GM10266 (cell line): ENCODE data around the gene ZBTB46.

ENCODE experiments used
- DNase-seq: peaks from one replicate; pipeline ENCODE4 v3.0.0; 2012; ENCODE audit errors: extremely low spot score
- CTCF ChIP-seq: IDR thresholded peaks from 2 replicates; pipeline ENCODE4 v1.5.1; 2012; ENCODE audit warnings: mild to moderate bottlenecking, low read depth; ENCODE audit not compliant: control insufficient read depth, insufficient read depth; ENCODE audit errors: missing control alignments

Gene ZBTB46

GRCh38 chr20:63826753-63827152 lies 4.3 kb downstream of the ZBTB46 start:
- TF ChIP-seq CTCF: no peak
- no peak for DNase-seq

- no peak for TF ChIP-seq CTCF
- no peak for DNase-seq
Measured at GRCh38 chr20:63825331-63826118, 5.5 kb downstream of the ZBTB46 start.

GRCh38 chr20:63823691-63824311 lies 7.3 kb downstream of the ZBTB46 start:
- DNase-seq: no peak

GRCh38 chr20:63822276-63822696 lies 8.8 kb downstream of the ZBTB46 start:
- DNase-seq: no peak
- no peak for TF ChIP-seq CTCF

More at GRCh38 chr20:63823691-63824311, 7.3 kb downstream of the ZBTB46 start:
- no peak for TF ChIP-seq CTCF

GRCh38 chr20:63821811-63822210 lies 9.3 kb downstream of the ZBTB46 start:
- DNase-seq: no peak
- no peak for TF ChIP-seq CTCF

GRCh38 chr20:63819224-63819921 lies 11.7 kb downstream of the ZBTB46 start:
- no peak for TF ChIP-seq CTCF
- DNase-seq: no peak
